ENCODE data around the gene TMEM252. TPM values are rescaled to one million over a fixed set of nuclear protein-coding genes. Genes with fewer than 3 reads are reported as not detected.
A peak's percentile ranks its signal among the peaks of the same experiment; 100 is the strongest.

Gene TMEM252
- polyA plus RNA-seq, 10 donors = 0.70 to 2.2 (median 1.3) TPM

- no peak for DNase-seq
Observed at GRCh38 chr9:68500457-68501381, 40.0 kb downstream of the TMEM252 start.

- no peak for DNase-seq
Observed at GRCh38 chr9:68498816-68499215, 41.9 kb downstream of the TMEM252 start.

- DNase-seq = no peak
Observed at GRCh38 chr9:68497629-68498028, 43.1 kb downstream of the TMEM252 start.

GRCh38 chr9:68496356-68496755 lies 44.3 kb downstream of the TMEM252 start:
- DNase-seq = peak in 1 of 3 donors; percentile 57

- peak; percentile 55 to 90 (median 60) for DNase-seq
Observed at GRCh38 chr9:68495247-68495646, 45.4 kb downstream of the TMEM252 start.

GRCh38 chr9:68493958-68494577 lies 46.6 kb downstream of the TMEM252 start:
- DNase-seq = no peak

GRCh38 chr9:68493541-68493940 lies 47.1 kb downstream of the TMEM252 start:
- peak in 1 of 3 donors; percentile 18 for DNase-seq

- peak in 1 of 3 donors; percentile 67 for DNase-seq
Observed at GRCh38 chr9:68492806-68493205, 47.9 kb downstream of the TMEM252 start.

GRCh38 chr9:68489646-68490045 lies 51.0 kb downstream of the TMEM252 start:
- no peak for DNase-seq

GRCh38 chr9:68488126-68488525 lies 52.6 kb downstream of the TMEM252 start:
- no peak for DNase-seq

Other genes with a start within 250 kb of the TMEM252 start
- gene FOXD4L3, start 238.0 kb downstream of the TMEM252 start, polyA plus RNA-seq (ENCODE audit: insufficient read length in 10 of 10) = under 1 TPM in 7 of 10 donors, not detected in 3; 0.15 to 0.82 (median 0.30) TPM
- gene PGM5, start 184.3 kb downstream of the TMEM252 start, polyA plus RNA-seq (ENCODE audit: insufficient read length in 10 of 10) = 10 to 100 TPM; 35.6 to 57.3 (median 40.2) TPM
- 1 to 10 TPM; 1.1 to 2.2 (median 1.5) TPM for gene PIP5K1B, start 164.4 kb upstream of the TMEM252 start, polyA plus RNA-seq (ENCODE audit: insufficient read length in 10 of 10)

All from muscle of back (tissue), 11 donors.